GM23248 (cell line): ENCODE results near the gene NCL.
"Not testable (repeated sequence)": the region's sequence is repeated elsewhere in the genome, so short reads cannot be mapped to it uniquely, and the experiment has no call there.

Source experiments
- EZH2 ChIP-seq: fragments of 200-600 bp; sonication (generic); IDR thresholded peaks from 2 replicates; pipeline ENCODE4 v1.6.1; 2018; ENCODE audit warnings: antibody characterized with exemption, mild to moderate bottlenecking; ENCODE audit not compliant: insufficient read depth, poor library complexity, severe bottlenecking
- EZH2phosphoT487 ChIP-seq: fragments of 200-600 bp; sonication (generic); IDR thresholded peaks from 2 replicates; pipeline ENCODE4 v1.6.1; 2018; ENCODE audit warnings: antibody characterized with exemption, moderate library complexity, mild to moderate bottlenecking, low read depth; ENCODE audit not compliant: insufficient read depth

DNA sequence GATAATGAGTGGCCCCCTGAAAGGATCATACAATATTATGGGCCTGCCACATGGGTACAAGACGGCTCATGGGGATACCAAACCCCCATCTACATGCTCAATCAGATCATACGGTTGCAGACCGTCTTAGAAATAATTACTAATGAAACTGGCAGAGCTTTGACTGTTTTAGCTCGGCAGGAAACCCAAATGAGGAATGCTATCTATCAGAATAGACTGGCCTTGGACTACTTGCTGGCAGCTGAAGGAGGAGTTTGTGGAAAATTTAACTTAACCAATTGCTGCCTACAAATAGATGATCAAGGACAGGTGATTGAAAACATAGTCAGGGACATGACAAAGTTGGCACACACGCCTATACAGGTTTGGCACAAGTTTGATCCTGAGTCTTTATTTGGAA lies 56.6 kb downstream of the NCL start:
- TF ChIP-seq EZH2, EZH2phosphoT487: not testable (repeated sequence)
